ENCODE data around the gene TAF5.
"Not testable (repeated sequence)": the region's sequence is repeated elsewhere in the genome, so short reads cannot be mapped to it uniquely, and the experiment has no call there.

The TAF5 gene

GRCh38 chr10:103367782-103368518 lies at the start of gene TAF5:
Gene TAF5 (plus strand): TSS chr10:103367976. CDS start chr10:103367990, 14 bp downstream.
- DNase-seq: peak; percentile 86

DNA sequence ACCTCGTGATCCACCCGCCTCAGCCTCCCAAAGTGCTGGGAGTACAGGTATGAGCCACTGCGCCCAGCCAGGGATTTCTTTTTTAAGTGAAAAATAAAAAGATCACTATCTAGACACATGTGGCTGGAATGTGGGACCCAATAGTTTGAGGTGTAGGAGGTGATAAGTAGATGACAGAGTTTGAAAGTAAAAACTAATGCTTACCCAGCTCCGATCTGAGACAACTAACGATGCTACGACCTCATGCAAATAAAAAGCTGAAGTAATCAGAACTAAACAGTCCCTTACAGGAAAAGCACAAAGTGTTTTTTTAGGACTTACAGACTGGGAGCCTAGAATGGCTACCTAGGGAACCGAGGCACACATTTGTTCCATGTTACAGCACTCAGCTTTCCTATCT lies 39.9 kb upstream of the TAF5 start:
- DNase-seq: no peak

DNA sequence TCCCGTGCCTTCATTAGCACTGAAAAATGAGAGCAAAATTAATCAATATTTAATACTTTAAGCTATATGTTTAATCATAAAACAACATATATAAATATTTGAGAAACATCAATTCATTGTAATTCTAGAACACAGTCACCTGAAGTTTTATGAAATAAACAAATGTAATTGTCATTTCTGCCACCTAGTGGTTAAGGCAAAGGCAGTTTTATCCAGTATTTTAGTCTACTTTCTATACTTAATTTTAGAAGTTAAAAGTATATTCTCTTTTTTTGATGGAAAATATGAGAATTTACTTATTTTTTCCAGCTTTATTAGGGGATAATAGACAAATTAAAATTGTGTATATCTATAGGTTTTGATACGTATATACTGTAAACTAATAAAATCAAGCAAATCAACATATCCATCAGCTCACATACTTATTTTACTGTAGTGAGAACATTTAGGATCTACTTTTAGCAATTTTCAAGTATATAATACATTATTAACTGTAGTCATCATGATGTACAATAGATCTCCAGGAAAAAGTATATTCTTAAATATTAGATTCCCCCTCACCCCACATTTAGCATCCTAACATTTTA lies 33.7 kb upstream of the TAF5 start:
- no peak for DNase-seq

DNA sequence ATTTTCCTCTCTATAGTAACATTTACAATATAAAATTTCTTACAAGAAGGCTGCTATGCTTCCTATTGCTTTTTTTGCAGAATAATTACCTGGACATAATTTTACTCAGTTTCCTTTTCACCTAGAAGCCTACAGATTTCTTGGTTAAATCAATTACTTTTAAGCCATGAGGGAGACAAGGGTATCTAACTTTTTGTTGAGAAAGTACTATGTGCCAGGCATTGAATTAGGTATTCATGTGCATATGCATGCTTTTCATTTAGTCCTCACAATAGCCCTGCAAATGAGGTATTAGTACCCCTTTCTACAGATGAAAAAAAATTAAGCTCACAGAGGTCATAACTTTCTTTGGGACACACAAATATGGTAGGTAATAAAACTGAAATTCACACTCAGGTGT lies 33.2 kb upstream of the TAF5 start:
- DNase-seq: no peak

GRCh38 chr10:103336370-103336769 lies 31.4 kb upstream of the TAF5 start:
- no peak for DNase-seq

- no peak for DNase-seq
Measured at GRCh38 chr10:103350175-103350516, 17.6 kb upstream of the TAF5 start.

GRCh38 chr10:103350517-103351260 lies 17.1 kb upstream of the TAF5 start, which contains the start of gene PCGF6:
Gene PCGF6 (minus strand): TSS chr10:103351140. CDS start chr10:103351066, 74 bp downstream.
- DNase-seq: peak; percentile 83

- no peak for DNase-seq
Measured at GRCh38 chr10:103353281-103353680, 14.5 kb upstream of the TAF5 start.

DNA sequence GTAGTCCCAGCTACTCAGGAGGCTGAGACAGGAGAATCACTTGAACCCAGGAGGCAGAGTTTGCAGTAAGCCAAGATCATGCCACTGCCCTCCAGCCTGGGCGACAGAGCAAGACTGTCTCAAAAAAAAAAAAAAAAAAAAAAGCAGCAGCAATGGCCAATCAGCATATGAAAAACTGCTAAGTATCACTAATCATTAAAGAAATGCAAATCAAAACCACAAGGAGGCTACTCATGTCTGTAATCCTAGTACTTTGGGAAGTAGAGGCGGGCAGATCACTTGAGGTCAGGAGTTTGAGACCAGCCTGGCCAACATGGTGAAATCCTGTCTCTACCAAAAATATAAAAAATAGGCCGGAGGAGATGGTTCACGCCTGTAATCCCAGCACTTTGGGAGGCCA lies 13.2 kb upstream of the TAF5 start:
- DNase-seq: not testable (repeated sequence)

- no peak for DNase-seq
Measured at GRCh38 chr10:103355906-103356599, 11.7 kb upstream of the TAF5 start.

- DNase-seq: not testable (repeated sequence)
Measured at GRCh38 chr10:103359493-103359892, 8.3 kb upstream of the TAF5 start.

- DNase-seq: not testable (repeated sequence)
Measured at GRCh38 chr10:103360791-103361190, 7.0 kb upstream of the TAF5 start.

GRCh38 chr10:103367379-103367781 lies 396 bp upstream of the TAF5 start:
- DNase-seq: no peak

GRCh38 chr10:103373544-103373943 lies 5.8 kb downstream of the TAF5 start:
- DNase-seq: no peak

DNA sequence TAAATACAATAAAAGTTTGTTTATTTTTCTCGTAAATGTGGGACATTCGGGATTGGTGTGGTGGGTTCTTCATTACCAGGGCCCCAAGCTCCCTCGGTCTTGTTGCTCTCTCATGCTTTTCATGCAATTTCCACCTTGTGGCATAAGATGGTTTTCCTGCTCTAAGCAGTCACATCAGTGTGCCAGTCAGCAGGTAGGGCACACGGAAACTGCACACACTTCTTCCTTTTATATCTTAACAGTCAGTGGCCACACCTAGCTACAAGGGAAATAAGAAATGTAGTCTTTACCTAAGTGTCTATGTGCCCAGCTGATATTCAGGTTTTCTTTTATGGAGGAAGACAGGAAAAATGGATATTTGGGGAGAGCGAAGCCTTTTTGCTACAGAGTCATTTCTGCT lies 6.5 kb downstream of the TAF5 start:
- DNase-seq: no peak

- no peak for DNase-seq
Measured at GRCh38 chr10:103382769-103383168, 15.0 kb downstream of the TAF5 start.

- DNase-seq: no peak
Measured at GRCh38 chr10:103394180-103394579, 26.4 kb downstream of the TAF5 start.

GRCh38 chr10:103395754-103396066 lies 27.9 kb downstream of the TAF5 start:
- DNase-seq: no peak

DNA sequence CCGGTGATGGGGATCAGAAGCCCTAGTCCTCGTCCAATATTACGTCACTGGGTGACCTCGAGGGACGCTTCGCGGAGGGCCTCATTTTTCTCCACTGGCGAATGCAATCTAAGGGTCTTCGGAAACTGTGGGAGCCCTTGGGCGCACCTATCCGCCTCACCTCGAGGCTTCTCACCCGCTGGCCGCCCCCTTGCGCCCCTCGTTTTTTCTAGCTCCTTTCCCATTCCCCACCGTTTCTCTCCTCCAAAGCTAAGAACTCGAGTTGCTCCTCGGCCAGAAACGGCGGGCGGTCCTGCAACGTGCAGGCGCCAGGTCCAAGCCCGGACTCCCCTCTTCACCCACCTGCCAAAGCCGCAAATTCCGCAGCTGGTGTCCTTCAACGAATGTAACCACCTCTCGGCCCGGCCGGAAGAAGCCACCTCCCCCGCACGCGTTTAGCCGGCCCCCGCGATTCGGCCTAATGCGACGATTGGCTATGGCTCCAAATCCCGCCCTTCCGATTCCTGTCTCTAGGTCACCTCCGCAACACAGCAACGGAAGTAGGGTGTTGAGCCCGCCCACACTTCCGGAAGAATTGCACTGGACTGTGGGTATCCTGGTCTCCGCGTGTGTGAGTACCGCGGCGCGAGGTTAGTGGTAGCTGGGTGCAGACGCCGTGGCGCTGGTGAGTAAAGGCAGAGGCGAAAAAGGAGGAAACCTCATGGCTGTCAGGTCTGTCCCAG lies 28.5 kb downstream of the TAF5 start, which contains the start of the genes ATP5MK and PDCD11:
TSS of gene ATP5MK (minus strand) at position 409 of the 722 bp plus-strand sequence. CDS start 4,018 bp downstream, outside the sequence.
TSS of gene PDCD11 (plus strand) at position 560 of the 722 bp plus-strand sequence. CDS start 1,801 bp downstream, outside the sequence.
- peak; percentile 92 for DNase-seq

DNA sequence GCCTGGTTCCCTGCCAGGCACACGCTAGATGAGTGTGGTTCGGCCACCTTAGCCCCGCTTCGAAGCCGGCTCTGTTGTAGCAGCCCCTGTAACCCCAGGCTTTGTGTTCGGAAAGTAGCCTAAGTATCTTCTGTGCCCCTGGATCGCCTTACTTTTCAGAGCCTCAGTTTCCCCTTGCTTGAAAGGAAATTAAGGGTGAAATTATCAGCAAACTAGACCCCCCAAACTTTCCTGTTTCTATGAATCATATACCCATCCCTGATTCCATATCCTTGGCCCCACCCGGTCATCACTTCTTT lies 29.0 kb downstream of the TAF5 start:
- no peak for DNase-seq

- DNase-seq: no peak
Measured at GRCh38 chr10:103397191-103397825, 29.5 kb downstream of the TAF5 start.

GRCh38 chr10:103413564-103413963 lies 45.8 kb downstream of the TAF5 start:
- no peak for DNase-seq

Data from activated CD4-positive, CD25-positive, alpha-beta regulatory T cell treated with anti-CD3 and anti-CD28 coated beads, Interleukin-2, amount 50 U/mL, for 72 hours (primary cell).